ENCODE results near the gene ZBTB42. TPM values are rescaled to one million over a fixed set of nuclear protein-coding genes. Genes with fewer than 3 reads are reported as not detected.

The ZBTB42 gene
- total and polyA plus RNA-seq, 4 donors = 1.5 to 9.4 (median 4.9) TPM

- Histone ChIP-seq H3K9ac (ENCODE audit: low read depth in 1 of 2, low read length in 2 of 2) (peak overlapping the region; percentile 47 to 83), H3K36me3 (ENCODE audit: control insufficient read depth in 4 of 4, insufficient read depth in 3 of 4, low read depth in 1 of 4, low read length in 3 of 4) (peaks cover 2 to 26% (median 13%) of the 10 kb centered on the region in 4 donors), H3K4me3 (ENCODE audit: low read depth in 1 of 3, low read length in 3 of 3) (peak overlapping the region; percentile 51 to 95 (median 85)), H3K9me3 (ENCODE audit: control insufficient read depth in 4 of 4, low read length in 3 of 4) (no peaks in the 10 kb centered on the region), H3K4me1 (ENCODE audit: control insufficient read depth in 4 of 4, insufficient read depth in 4 of 4, low read length in 3 of 4) (peaks cover 12 to 48% (median 40%) of the 10 kb centered on the region in 4 donors), H3K27ac (ENCODE audit: low read depth in 1 of 2, low read length in 2 of 2) (peak overlapping the region; percentile 58 to 89), H3K27me3 (ENCODE audit: control insufficient read depth in 4 of 4, insufficient read depth in 4 of 4, low read length in 3 of 4) (no peaks in the 10 kb centered on the region)
- TF ChIP-seq GABPA (IDR thresholded peaks at IDR 0.05 in 1 of 2, conservative IDR thresholded peaks at IDR 0.05 in 1 of 2) = no peak
- TF ChIP-seq FOXA1 (IDR thresholded peaks at IDR 0.05) = peak; percentile 4
- DNase-seq (ENCODE audit: low spot score) = no peak
- 1% methylated on average over 30 of the region's 30 CpGs for WGBS
Measured at GRCh38 chr14:104753528-104754212, 47.2 kb upstream of the ZBTB42 start.

DNA sequence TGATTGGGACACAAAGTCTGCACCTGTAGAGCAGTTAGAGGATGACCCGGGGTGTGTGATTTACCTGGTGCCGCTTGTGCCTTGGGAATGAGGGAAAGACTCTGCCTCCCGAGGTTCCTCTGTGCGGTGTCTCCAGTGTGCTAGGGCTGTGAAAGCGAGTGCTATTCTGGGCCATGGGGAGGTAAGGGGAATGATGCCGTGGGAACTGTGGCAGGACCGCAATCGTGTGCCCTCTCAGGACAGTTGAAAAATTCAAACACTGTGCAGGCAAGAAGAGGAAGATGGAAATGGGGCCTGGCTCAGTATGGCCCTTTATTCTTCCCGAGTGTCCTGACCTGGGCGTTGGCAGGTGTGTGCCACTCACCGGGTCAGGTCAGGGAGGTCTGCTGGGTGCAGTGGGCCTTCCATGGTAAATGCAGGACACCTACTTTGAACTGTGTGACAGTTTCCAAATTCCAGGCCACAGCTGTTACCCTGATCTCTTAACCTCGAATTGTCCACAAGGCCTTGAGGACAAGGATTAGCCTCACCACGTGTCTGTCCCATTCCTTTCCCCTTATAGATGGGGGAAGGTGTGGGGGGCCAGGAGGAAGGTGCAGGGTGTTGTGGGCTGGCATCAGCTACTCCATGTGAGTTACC, 46.6 kb upstream of the ZBTB42 start:
- no peaks in the 10 kb centered on the region for H3K9me3 ChIP-seq (ENCODE audit: control insufficient read depth in 4 of 4, low read length in 3 of 4)
- DNase-seq (ENCODE audit: low spot score) = no peak
- no peak for TF ChIP-seq ZBTB33 (IDR thresholded peaks at IDR 0.05)
- TF ChIP-seq GABPA (IDR thresholded peaks at IDR 0.05 in 1 of 2, conservative IDR thresholded peaks at IDR 0.05 in 1 of 2) = no peak
- no peak for TF ChIP-seq FOXA1 (IDR thresholded peaks at IDR 0.05)
- no peak for TF ChIP-seq FOXA2 (IDR thresholded peaks at IDR 0.05)
- no peak for TF ChIP-seq HNF4G (IDR thresholded peaks at IDR 0.05)
- no peak for TF ChIP-seq NR2F2 (IDR thresholded peaks at IDR 0.05)
- TF ChIP-seq YY1 (IDR thresholded peaks at IDR 0.05) = no peak
- no peak for TF ChIP-seq ATF3 (IDR thresholded peaks at IDR 0.05)
- TF ChIP-seq, protein P1, sequence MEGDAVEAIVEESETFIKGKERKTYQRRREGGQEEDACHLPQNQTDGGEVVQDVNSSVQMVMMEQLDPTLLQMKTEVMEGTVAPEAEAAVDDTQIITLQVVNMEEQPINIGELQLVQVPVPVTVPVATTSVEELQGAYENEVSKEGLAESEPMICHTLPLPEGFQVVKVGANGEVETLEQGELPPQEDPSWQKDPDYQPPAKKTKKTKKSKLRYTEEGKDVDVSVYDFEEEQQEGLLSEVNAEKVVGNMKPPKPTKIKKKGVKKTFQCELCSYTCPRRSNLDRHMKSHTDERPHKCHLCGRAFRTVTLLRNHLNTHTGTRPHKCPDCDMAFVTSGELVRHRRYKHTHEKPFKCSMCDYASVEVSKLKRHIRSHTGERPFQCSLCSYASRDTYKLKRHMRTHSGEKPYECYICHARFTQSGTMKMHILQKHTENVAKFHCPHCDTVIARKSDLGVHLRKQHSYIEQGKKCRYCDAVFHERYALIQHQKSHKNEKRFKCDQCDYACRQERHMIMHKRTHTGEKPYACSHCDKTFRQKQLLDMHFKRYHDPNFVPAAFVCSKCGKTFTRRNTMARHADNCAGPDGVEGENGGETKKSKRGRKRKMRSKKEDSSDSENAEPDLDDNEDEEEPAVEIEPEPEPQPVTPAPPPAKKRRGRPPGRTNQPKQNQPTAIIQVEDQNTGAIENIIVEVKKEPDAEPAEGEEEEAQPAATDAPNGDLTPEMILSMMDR (IDR thresholded peaks at IDR 0.05; ENCODE audit: low read depth, low read length, missing input control) = no peak
- TF ChIP-seq TAF1 (conservative IDR thresholded peaks at IDR 0.05) = no peak
- peak; percentile 36 to 72 for TF ChIP-seq HNF4A (conservative IDR thresholded peaks at IDR 0.05)
- TF ChIP-seq JUND (IDR thresholded peaks at IDR 0.05) = no peak
- TF ChIP-seq RXRA (IDR thresholded peaks at IDR 0.05) = peak; percentile 36 to 67
- TF ChIP-seq RAD21 (IDR thresholded peaks at IDR 0.05) = no peak
- peaks cover 3 to 31% (median 18%) of the 10 kb centered on the region in 4 donors for H3K36me3 ChIP-seq (ENCODE audit: control insufficient read depth in 4 of 4, insufficient read depth in 3 of 4, low read depth in 1 of 4, low read length in 3 of 4)
- H3K4me3 ChIP-seq (ENCODE audit: low read depth in 1 of 3, low read length in 3 of 3) = peak overlapping the region; percentile 51 to 95 (median 85)
- peak overlapping the region; percentile 58 to 89 for H3K27ac ChIP-seq (ENCODE audit: low read depth in 1 of 2, low read length in 2 of 2)
- H3K27me3 ChIP-seq (ENCODE audit: control insufficient read depth in 4 of 4, insufficient read depth in 4 of 4, low read length in 3 of 4) = no peaks in the 10 kb centered on the region
- 29% methylated on average over 13 of the region's 13 CpGs for WGBS
- H3K9ac ChIP-seq (ENCODE audit: low read depth in 1 of 2, low read length in 2 of 2) = peak overlapping the region; percentile 47 to 83
- peaks cover 12 to 42% (median 35%) of the 10 kb centered on the region in 4 donors for H3K4me1 ChIP-seq (ENCODE audit: control insufficient read depth in 4 of 4, insufficient read depth in 4 of 4, low read length in 3 of 4)

All from liver (tissue), 9 donors.